HCT116 (cell line): ENCODE results near the gene THSD7A.

Source experiments
- EZH2 ChIP-seq: fragments of 200-600 bp; sonication (generic); IDR thresholded peaks from 2 replicates; pipeline ENCODE4 v1.6.1; 2017; ENCODE audit warnings: antibody characterized with exemption, mixed run types
- EZH2phosphoT487 ChIP-seq: fragments of 200-600 bp; IDR thresholded peaks from 2 replicates; pipeline ENCODE4 v1.6.1; 2018; ENCODE audit warnings: antibody characterized with exemption, borderline replicate concordance
- POLR2A ChIP-seq: IDR thresholded peaks from 2 replicates; pipeline ENCODE4 v1.7.0; 2011; ENCODE audit warnings: borderline replicate concordance; ENCODE audit not compliant: insufficient read depth, insufficient read length; ENCODE audit errors: extremely low read depth
- POLR2AphosphoS5 ChIP-seq: IDR thresholded peaks from 2 replicates; pipeline ENCODE4 v1.6.1; 2011; ENCODE audit warnings: mild to moderate bottlenecking, low read depth, low read length, moderate library complexity
- RAD21 ChIP-seq: IDR thresholded peaks from 2 replicates; pipeline ENCODE4 v1.6.1; 2012; ENCODE audit warnings: low read depth, mild to moderate bottlenecking
- SIN3A ChIP-seq: IDR thresholded peaks from 2 replicates; pipeline ENCODE4 v1.6.1; 2012; ENCODE audit warnings: low read depth
- SP1 ChIP-seq: IDR thresholded peaks from 2 replicates; pipeline ENCODE4 v1.6.1; 2012; ENCODE audit warnings: low read depth
- SRF ChIP-seq: IDR thresholded peaks from 2 replicates; pipeline ENCODE4 v1.6.1; 2012; ENCODE audit warnings: low read depth
- ZNF274 ChIP-seq: fragments of 200-500 bp; sonication (Bioruptor generic); IDR thresholded peaks from 2 replicates; pipeline ENCODE4 v1.6.1; 2014; ENCODE audit warnings: mild to moderate bottlenecking, low read depth, low read length, inconsistent platforms
- TF ChIP-seq, protein P1 (sequence below), 3 experiments: fragments of 200-600 bp in 1 of 3; sonication (generic) in 1 of 3; IDR thresholded peaks in 2 of 3; conservative IDR thresholded peaks in 1 of 3; 2 replicates each; pipeline ENCODE4 v1.5.1; 2012 to 2017; ENCODE audit warnings: low read depth in 2 of 3, low read length in 2 of 3, antibody characterized with exemption in 1 of 3, borderline replicate concordance in 1 of 3, control low read depth in 1 of 3, mild to moderate bottlenecking in 1 of 3, mixed read lengths in 1 of 3, mixed run types in 1 of 3, moderate library complexity in 1 of 3; ENCODE audit not compliant: insufficient read depth in 1 of 3
- TF ChIP-seq, protein P2 (sequence below): IDR thresholded peaks from 2 replicates; pipeline ENCODE4 v1.6.1; 2012; ENCODE audit warnings: low read depth
- TF ChIP-seq, protein P3 (sequence below): IDR thresholded peaks from 2 replicates; pipeline ENCODE4 v1.6.1; 2012
- TF ChIP-seq, protein P4 (sequence below): IDR thresholded peaks from 2 replicates; pipeline ENCODE4 v1.6.1; 2011; ENCODE audit warnings: mild to moderate bottlenecking, low read length, moderate library complexity; ENCODE audit not compliant: insufficient replicate concordance; ENCODE audit errors: extremely low read depth

DNA sequence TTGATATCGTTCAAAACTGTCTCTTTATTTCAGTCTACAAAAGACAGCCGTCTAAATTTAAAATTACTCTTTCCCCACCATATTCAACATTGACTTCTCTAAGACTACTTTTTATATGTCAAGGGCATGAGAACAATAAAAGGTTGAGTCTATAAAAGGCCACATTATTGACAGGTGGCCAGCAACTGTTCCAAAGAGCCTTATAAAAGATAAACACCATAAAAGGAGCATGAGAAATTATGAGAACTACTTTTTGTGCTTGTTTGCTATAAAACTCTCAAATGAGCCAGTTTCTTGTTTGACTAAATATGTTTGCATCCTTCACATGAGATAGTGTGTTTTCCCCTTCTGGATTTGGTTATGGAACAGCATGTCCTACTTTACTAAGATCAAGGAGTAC lies 189.2 kb downstream of the THSD7A start:
- TF ChIP-seq, protein P1, sequence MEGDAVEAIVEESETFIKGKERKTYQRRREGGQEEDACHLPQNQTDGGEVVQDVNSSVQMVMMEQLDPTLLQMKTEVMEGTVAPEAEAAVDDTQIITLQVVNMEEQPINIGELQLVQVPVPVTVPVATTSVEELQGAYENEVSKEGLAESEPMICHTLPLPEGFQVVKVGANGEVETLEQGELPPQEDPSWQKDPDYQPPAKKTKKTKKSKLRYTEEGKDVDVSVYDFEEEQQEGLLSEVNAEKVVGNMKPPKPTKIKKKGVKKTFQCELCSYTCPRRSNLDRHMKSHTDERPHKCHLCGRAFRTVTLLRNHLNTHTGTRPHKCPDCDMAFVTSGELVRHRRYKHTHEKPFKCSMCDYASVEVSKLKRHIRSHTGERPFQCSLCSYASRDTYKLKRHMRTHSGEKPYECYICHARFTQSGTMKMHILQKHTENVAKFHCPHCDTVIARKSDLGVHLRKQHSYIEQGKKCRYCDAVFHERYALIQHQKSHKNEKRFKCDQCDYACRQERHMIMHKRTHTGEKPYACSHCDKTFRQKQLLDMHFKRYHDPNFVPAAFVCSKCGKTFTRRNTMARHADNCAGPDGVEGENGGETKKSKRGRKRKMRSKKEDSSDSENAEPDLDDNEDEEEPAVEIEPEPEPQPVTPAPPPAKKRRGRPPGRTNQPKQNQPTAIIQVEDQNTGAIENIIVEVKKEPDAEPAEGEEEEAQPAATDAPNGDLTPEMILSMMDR (IDR thresholded peaks at IDR 0.05 in 2 of 3, conservative IDR thresholded peaks at IDR 0.05 in 1 of 3; ENCODE audit: borderline replicate concordance in 1 of 3, insufficient read depth in 1 of 3, low read depth in 2 of 3, low read length in 2 of 3), result no peak
- TF ChIP-seq, protein P2, sequence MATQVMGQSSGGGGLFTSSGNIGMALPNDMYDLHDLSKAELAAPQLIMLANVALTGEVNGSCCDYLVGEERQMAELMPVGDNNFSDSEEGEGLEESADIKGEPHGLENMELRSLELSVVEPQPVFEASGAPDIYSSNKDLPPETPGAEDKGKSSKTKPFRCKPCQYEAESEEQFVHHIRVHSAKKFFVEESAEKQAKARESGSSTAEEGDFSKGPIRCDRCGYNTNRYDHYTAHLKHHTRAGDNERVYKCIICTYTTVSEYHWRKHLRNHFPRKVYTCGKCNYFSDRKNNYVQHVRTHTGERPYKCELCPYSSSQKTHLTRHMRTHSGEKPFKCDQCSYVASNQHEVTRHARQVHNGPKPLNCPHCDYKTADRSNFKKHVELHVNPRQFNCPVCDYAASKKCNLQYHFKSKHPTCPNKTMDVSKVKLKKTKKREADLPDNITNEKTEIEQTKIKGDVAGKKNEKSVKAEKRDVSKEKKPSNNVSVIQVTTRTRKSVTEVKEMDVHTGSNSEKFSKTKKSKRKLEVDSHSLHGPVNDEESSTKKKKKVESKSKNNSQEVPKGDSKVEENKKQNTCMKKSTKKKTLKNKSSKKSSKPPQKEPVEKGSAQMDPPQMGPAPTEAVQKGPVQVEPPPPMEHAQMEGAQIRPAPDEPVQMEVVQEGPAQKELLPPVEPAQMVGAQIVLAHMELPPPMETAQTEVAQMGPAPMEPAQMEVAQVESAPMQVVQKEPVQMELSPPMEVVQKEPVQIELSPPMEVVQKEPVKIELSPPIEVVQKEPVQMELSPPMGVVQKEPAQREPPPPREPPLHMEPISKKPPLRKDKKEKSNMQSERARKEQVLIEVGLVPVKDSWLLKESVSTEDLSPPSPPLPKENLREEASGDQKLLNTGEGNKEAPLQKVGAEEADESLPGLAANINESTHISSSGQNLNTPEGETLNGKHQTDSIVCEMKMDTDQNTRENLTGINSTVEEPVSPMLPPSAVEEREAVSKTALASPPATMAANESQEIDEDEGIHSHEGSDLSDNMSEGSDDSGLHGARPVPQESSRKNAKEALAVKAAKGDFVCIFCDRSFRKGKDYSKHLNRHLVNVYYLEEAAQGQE, result no peak
- TF ChIP-seq, protein P3, sequence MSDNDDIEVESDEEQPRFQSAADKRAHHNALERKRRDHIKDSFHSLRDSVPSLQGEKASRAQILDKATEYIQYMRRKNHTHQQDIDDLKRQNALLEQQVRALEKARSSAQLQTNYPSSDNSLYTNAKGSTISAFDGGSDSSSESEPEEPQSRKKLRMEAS, result no peak
- TF ChIP-seq SIN3A, result no peak
- TF ChIP-seq POLR2A, result no peak
- no peak for TF ChIP-seq RAD21
- TF ChIP-seq EZH2, result no peak
- no peak for TF ChIP-seq ZNF274
- TF ChIP-seq, protein P4, sequence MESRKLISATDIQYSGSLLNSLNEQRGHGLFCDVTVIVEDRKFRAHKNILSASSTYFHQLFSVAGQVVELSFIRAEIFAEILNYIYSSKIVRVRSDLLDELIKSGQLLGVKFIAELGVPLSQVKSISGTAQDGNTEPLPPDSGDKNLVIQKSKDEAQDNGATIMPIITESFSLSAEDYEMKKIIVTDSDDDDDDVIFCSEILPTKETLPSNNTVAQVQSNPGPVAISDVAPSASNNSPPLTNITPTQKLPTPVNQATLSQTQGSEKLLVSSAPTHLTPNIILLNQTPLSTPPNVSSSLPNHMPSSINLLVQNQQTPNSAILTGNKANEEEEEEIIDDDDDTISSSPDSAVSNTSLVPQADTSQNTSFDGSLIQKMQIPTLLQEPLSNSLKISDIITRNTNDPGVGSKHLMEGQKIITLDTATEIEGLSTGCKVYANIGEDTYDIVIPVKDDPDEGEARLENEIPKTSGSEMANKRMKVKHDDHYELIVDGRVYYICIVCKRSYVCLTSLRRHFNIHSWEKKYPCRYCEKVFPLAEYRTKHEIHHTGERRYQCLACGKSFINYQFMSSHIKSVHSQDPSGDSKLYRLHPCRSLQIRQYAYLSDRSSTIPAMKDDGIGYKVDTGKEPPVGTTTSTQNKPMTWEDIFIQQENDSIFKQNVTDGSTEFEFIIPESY, result no peak
- TF ChIP-seq POLR2AphosphoS5, result no peak
- no peak for TF ChIP-seq SRF
- TF ChIP-seq SP1, result no peak
- no peak for TF ChIP-seq EZH2phosphoT487
